ENCODE measurements around the gene NOX5.

- no peak for TF ChIP-seq CTCF (IDR thresholded peaks at IDR 0.05)
- no peak for TF ChIP-seq POLR2A (IDR thresholded peaks at IDR 0.05)
Observed at GRCh38 chr15:69078638-69079037, 64.1 kb downstream of the NOX5 start.

All from stomach (tissue), 4 donors.